ENCODE data around the gene FAM89B. TPM values are rescaled to one million over a fixed set of nuclear protein-coding genes. Genes with fewer than 3 reads are reported as not detected.

The FAM89B gene
- total and polyA plus RNA-seq, 2 of the 8 experiments (the other 6 are each of a cell fraction or from before 2014, with no cell fraction given) = 15.8 to 32.4 TPM

GRCh38 chr11:65589444-65590239 lies 17.3 kb downstream of the FAM89B start:
- H3K14ac ChIP-seq (ENCODE audit: insufficient read length) = no peak overlapping the region
- H2AK5ac ChIP-seq (ENCODE audit: low read depth, low read length) = no peak overlapping the region
- WGBS, 2 experiments (ENCODE audit: extremely low coverage in 1 of 2, insufficient coverage in 1 of 2, insufficient read length in 1 of 2, insufficient replicate concordance in 2 of 2, low coverage in 1 of 2, low lambda C conversion rate in 2 of 2, missing lambda C conversion rate in 1 of 2) = 95% methylated on average over 7 of the region's 9 CpGs; no CpG with 5 or more reads in 1 of the 2 experiments
- H3K4me1 ChIP-seq (replicated peaks in 1 of 4; ENCODE audit: control insufficient read depth in 3 of 4, insufficient read depth in 4 of 4, low read length in 3 of 4) = peaks cover 3 to 25% (median 12%) of the 10 kb centered on the region in 4 experiments
- ChIA-PET CTCF (ENCODE audit: partially characterized antibody) (interaction anchor here (0.5 to 14.5 kb wide), 14 partner anchors 11 to 262 kb away, joined by 3 to 227 read pairs (median 5); partner anchors contain the start of genes EHBP1L1, FAM89B, PCNX3 and ZNRD2), POLR2A (ENCODE audit: partially characterized antibody) (interaction anchor here (1.0 to 6.8 kb wide), 9 partner anchors 11 to 131 kb away, joined by 3 to 41 read pairs (median 5); partner anchors contain the start of genes EHBP1L1, FAM89B, MAP3K11 and PCNX3)
- no peak overlapping the region for H2BK5ac ChIP-seq (ENCODE audit: low read depth, low read length)
- no peak for FAIRE-seq
- no peaks in the 10 kb centered on the region for H3K9me3 ChIP-seq (ENCODE audit: insufficient read depth in 2 of 2, low read depth in 1 of 2, low read length in 1 of 2)
- H3K4ac ChIP-seq (replicated peaks; ENCODE audit: insufficient read length, low read depth, low read length) = no peak overlapping the region
- no peak overlapping the region for H3K18ac ChIP-seq (ENCODE audit: extremely low read depth, low read length)
- H3K79me1 ChIP-seq (ENCODE audit: low read depth, low read length) = no peaks in the 10 kb centered on the region
- no peak overlapping the region for H4K91ac ChIP-seq (replicated peaks; ENCODE audit: insufficient read length, low read length)
- H4K20me1 ChIP-seq (replicated peaks in 1 of 2; ENCODE audit: control insufficient read depth in 1 of 2, insufficient read depth in 2 of 2, low read length in 2 of 2) = peaks cover 2% of the 10 kb centered on the region in 2 experiments
- H3K36me3 ChIP-seq (ENCODE audit: control insufficient read depth in 2 of 4, insufficient read depth in 4 of 4, low read length in 3 of 4) = no peaks in the 10 kb centered on the region
- H3K4me3 ChIP-seq (ENCODE audit: extremely low read depth in 1 of 4, insufficient read depth in 2 of 4, low read depth in 3 of 4, low read length in 4 of 4) = no peak overlapping the region
- peaks cover 12% of the 10 kb centered on the region; the same call in 1 of the 2 replicates for H3K23me2 ChIP-seq (ENCODE audit: low read depth, low read length)
- H3K27me3 ChIP-seq (replicated peaks in 1 of 4; ENCODE audit: control insufficient read depth in 3 of 4, extremely low read depth in 1 of 4, insufficient read depth in 3 of 4, low read length in 3 of 4) = peaks cover 19 to 48% (median 41%) of the 10 kb centered on the region in 4 experiments
- no peak overlapping the region for H3K23ac ChIP-seq (ENCODE audit: insufficient read length)
- H3K56ac ChIP-seq (replicated peaks; ENCODE audit: insufficient read length, low read depth, low read length) = no peak overlapping the region
- no peak overlapping the region for H2BK20ac ChIP-seq (ENCODE audit: low read length)
- no peak overlapping the region for H3K27ac ChIP-seq (ENCODE audit: low read depth, low read length)
- no peaks in the 10 kb centered on the region for H3K79me2 ChIP-seq (ENCODE audit: control insufficient read depth in 1 of 2, insufficient read depth in 2 of 2, low read length in 2 of 2)
- no peak overlapping the region; the same call in 1 of the 2 replicates for H2BK15ac ChIP-seq (ENCODE audit: low read length)
- no peak overlapping the region; the same call in 1 of the 2 replicates for H4K8ac ChIP-seq (ENCODE audit: extremely low read depth, insufficient read depth, low read length)
- H3K4me2 ChIP-seq (ENCODE audit: insufficient read depth in 1 of 2, low read depth in 2 of 2, low read length in 2 of 2) = no peak overlapping the region
- H4K5ac ChIP-seq (ENCODE audit: insufficient read length, low read depth, low read length) = no peak overlapping the region
- H2AFZ ChIP-seq (ENCODE audit: low read length) = no peak overlapping the region
- H3K9ac ChIP-seq (replicated peaks in 1 of 4; ENCODE audit: extremely low read depth in 1 of 4, low read depth in 3 of 4, low read length in 3 of 4) = no peak overlapping the region
- H2BK120ac ChIP-seq (replicated peaks; ENCODE audit: low read depth, low read length) = no peak overlapping the region
- H2BK12ac ChIP-seq (ENCODE audit: low read depth, low read length) = 0 out of 2 replicates have a peak overlapping the region, but pooled peaks have one; percentile 27
- TF ChIP-seq SRF (IDR thresholded peaks at IDR 0.05; ENCODE audit: low read depth, low read length) (no peak), EZH2 (IDR thresholded peaks at IDR 0.05; ENCODE audit: low read depth, low read length, severe bottlenecking) (peak; percentile 16), RFX5 (IDR thresholded peaks at IDR 0.05; ENCODE audit: borderline replicate concordance, low read depth, low read length) (no peak), TEAD4 (IDR thresholded peaks at IDR 0.05; ENCODE audit: low read depth, low read length) (no peak), TAF7 (optimal IDR thresholded peaks at IDR 0.05; ENCODE audit: borderline replicate concordance, low read depth, low read length) (no peak), TBP (IDR thresholded peaks at IDR 0.05; ENCODE audit: low read depth, low read length) (no peak), EP300 (IDR thresholded peaks at IDR 0.05; ENCODE audit: borderline replicate concordance in 1 of 2, low read depth in 2 of 2, low read length in 2 of 2) (no peak), PHF8 (conservative IDR thresholded peaks at IDR 0.05; ENCODE audit: low read depth, low read length) (no peak)
- DNase-seq (ENCODE audit: low read depth in 1 of 2, low spot score in 2 of 2) = no peak

Data from H1 (cell line).